GM12875 (cell line): Measurements from ENCODE around the gene KDM6B.
A peak's percentile ranks its signal among the peaks of the same experiment; 100 is the strongest.

Source experiments
- H3K4me3 ChIP-seq: one replicate; pipeline ENCODE4 v1.5.1; 2011; ENCODE audit warnings: low read depth, low read length, control low read depth
- CTCF ChIP-seq: IDR thresholded peaks from 2 replicates; pipeline ENCODE4 v1.5.1; 2011; ENCODE audit warnings: low read depth, mild to moderate bottlenecking, control low read depth, inconsistent platforms, low read length, moderate library complexity, borderline replicate concordance; ENCODE audit not compliant: insufficient read depth

The KDM6B gene

GRCh38 chr17:7850701-7851437 is 16.9 kb downstream of the KDM6B start:
- H3K4me3 ChIP-seq: peak overlapping the region; percentile 45
- TF ChIP-seq CTCF: no peak

GRCh38 chr17:7851438-7852261 is 17.6 kb downstream of the KDM6B start:
- peak; percentile 98 for TF ChIP-seq CTCF
- peak overlapping the region; percentile 45 for H3K4me3 ChIP-seq

- TF ChIP-seq CTCF: no peak
- H3K4me3 ChIP-seq: no peak overlapping the region
Observed at GRCh38 chr17:7852262-7852670, 18.2 kb downstream of the KDM6B start.

GRCh38 chr17:7852919-7853690 is 19.1 kb downstream of the KDM6B start:
- TF ChIP-seq CTCF: no peak
- H3K4me3 ChIP-seq: no peak overlapping the region

GRCh38 chr17:7853691-7854038 is 19.6 kb downstream of the KDM6B start:
- TF ChIP-seq CTCF: no peak
- no peak overlapping the region for H3K4me3 ChIP-seq

- no peak overlapping the region for H3K4me3 ChIP-seq
- no peak for TF ChIP-seq CTCF
Observed at GRCh38 chr17:7854078-7854777, 20.2 kb downstream of the KDM6B start.
